ENCODE results near the gene FARS2. TPM values are rescaled to one million over a fixed set of nuclear protein-coding genes. Genes with fewer than 3 reads are reported as not detected.

Gene FARS2
- polyA plus RNA-seq, 1 experiment, result 17.9 TPM

DNA sequence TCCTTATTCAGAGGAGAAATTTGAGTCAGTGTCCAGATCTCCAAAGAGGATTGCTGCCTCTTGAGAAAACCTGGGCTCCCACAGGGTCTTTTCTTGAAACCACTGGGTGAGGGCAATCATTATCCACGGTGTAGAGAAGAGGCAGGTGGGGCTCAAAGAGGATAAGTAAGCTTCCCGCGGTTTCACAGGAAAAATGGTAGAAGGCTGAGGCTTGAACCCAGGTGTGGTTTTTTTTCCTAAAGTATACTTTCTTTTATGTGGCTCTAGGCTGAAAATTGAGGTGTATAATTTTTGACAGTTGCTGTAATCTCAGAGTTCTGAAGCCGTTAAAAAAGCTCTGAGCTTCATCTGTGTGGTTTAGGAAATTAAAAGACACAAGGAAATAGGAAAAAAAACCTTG lies 164.5 kb downstream of the FARS2 start:
- DNase-seq (ENCODE audit: low read depth), result no peak
- TF ChIP-seq, protein P1, sequence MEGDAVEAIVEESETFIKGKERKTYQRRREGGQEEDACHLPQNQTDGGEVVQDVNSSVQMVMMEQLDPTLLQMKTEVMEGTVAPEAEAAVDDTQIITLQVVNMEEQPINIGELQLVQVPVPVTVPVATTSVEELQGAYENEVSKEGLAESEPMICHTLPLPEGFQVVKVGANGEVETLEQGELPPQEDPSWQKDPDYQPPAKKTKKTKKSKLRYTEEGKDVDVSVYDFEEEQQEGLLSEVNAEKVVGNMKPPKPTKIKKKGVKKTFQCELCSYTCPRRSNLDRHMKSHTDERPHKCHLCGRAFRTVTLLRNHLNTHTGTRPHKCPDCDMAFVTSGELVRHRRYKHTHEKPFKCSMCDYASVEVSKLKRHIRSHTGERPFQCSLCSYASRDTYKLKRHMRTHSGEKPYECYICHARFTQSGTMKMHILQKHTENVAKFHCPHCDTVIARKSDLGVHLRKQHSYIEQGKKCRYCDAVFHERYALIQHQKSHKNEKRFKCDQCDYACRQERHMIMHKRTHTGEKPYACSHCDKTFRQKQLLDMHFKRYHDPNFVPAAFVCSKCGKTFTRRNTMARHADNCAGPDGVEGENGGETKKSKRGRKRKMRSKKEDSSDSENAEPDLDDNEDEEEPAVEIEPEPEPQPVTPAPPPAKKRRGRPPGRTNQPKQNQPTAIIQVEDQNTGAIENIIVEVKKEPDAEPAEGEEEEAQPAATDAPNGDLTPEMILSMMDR (IDR thresholded peaks at IDR 0.05; ENCODE audit: insufficient read depth, low read depth, low read length), result no peak

GRCh38 chr6:5427586-5427985 lies 166.3 kb downstream of the FARS2 start:
- DNase-seq (ENCODE audit: low read depth), result no peak
- CTCF ChIA-PET, result no interaction called here
- H3K4me3 ChIP-seq (ENCODE audit: low read depth, low read length), result no peak overlapping the region
- H3K36me3 ChIP-seq (ENCODE audit: control insufficient read depth, insufficient read depth, low read length), result no peaks in the 10 kb centered on the region; the same call in 1 of the 2 replicates
- POLR2A ChIA-PET, result no interaction called here
- H3K27me3 ChIP-seq (ENCODE audit: control insufficient read depth, insufficient read depth, low read length), result no peaks in the 10 kb centered on the region
- TF ChIP-seq, protein P1 (IDR thresholded peaks at IDR 0.05; ENCODE audit: insufficient read depth, low read depth, low read length), result no peak

More for the DNA sequence above, 164.5 kb downstream of the FARS2 start:
- POLR2A ChIA-PET, result no interaction called here
- CTCF ChIA-PET, result interaction anchor here (1.2 kb wide), 1 partner anchor 7 kb away, joined by 4 read pairs; no protein-coding TSS in a partner anchor
- Histone ChIP-seq H3K4me3 (ENCODE audit: low read depth, low read length) (no peak overlapping the region), H3K36me3 (ENCODE audit: control insufficient read depth, insufficient read depth, low read length) (no peaks in the 10 kb centered on the region), H3K27me3 (ENCODE audit: control insufficient read depth, insufficient read depth, low read length) (no peaks in the 10 kb centered on the region)

DNA sequence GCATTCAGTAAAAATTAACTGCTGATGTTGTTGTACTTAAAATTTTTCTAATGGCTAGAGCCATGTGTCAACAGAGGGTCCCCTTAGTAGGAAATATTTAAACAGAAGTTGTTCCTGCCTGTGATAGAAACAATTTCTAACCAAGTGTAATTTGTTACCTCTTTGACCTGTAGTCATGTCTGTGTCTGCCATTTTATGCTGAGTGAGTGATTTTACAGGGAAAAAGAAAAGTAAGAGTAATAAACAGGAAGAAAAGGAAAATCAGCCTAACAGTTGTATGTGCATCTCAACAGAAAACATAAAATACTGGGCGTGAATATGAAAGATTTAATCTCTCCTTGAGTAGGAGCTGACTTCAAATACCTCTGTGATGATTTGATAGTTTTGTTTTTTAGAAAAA lies 172.0 kb downstream of the FARS2 start:
- TF ChIP-seq, protein P1 (IDR thresholded peaks at IDR 0.05; ENCODE audit: insufficient read depth, low read depth, low read length), result no peak
- Histone ChIP-seq H3K27me3 (ENCODE audit: control insufficient read depth, insufficient read depth, low read length) (no peaks in the 10 kb centered on the region), H3K36me3 (ENCODE audit: control insufficient read depth, insufficient read depth, low read length) (no peaks in the 10 kb centered on the region; the same call in 1 of the 2 replicates), H3K4me3 (ENCODE audit: low read depth, low read length) (no peak overlapping the region)
- no peak for DNase-seq (ENCODE audit: low read depth)
- ChIA-PET POLR2A (no interaction called here), CTCF (interaction anchor here (1.2 kb wide), 1 partner anchor 11 kb away, joined by 3 read pairs; no protein-coding TSS in a partner anchor)

GRCh38 chr6:5435449-5435848 lies 174.1 kb downstream of the FARS2 start:
- peak; percentile 15 for DNase-seq (ENCODE audit: low read depth)
- TF ChIP-seq, protein P1 (IDR thresholded peaks at IDR 0.05; ENCODE audit: insufficient read depth, low read depth, low read length), result no peak
- ChIA-PET POLR2A (no interaction called here), CTCF (no interaction called here)
- no peak overlapping the region for H3K4me3 ChIP-seq (ENCODE audit: low read depth, low read length)
- no peaks in the 10 kb centered on the region for H3K27me3 ChIP-seq (ENCODE audit: control insufficient read depth, insufficient read depth, low read length)
- no peaks in the 10 kb centered on the region; the same call in 1 of the 2 replicates for H3K36me3 ChIP-seq (ENCODE audit: control insufficient read depth, insufficient read depth, low read length)

- H3K4me3 ChIP-seq (ENCODE audit: low read depth, low read length), result no peak overlapping the region
- no peaks in the 10 kb centered on the region for H3K36me3 ChIP-seq (ENCODE audit: control insufficient read depth, insufficient read depth, low read length)
- H3K27me3 ChIP-seq (ENCODE audit: control insufficient read depth, insufficient read depth, low read length), result no peaks in the 10 kb centered on the region
- ChIA-PET POLR2A (no interaction called here), CTCF (interaction anchor here (0.5 kb wide), 1 partner anchor 30 kb away, joined by 3 read pairs; no protein-coding TSS in a partner anchor)
- DNase-seq (ENCODE audit: low read depth), result no peak
- TF ChIP-seq, protein P1 (IDR thresholded peaks at IDR 0.05; ENCODE audit: insufficient read depth, low read depth, low read length), result no peak
Measured at GRCh38 chr6:5438922-5439584, 177.7 kb downstream of the FARS2 start.
